Mononuclear cell (primary cell): Measurements from ENCODE around the gene DAB1. TPM values are rescaled to one million over a fixed set of nuclear protein-coding genes. Genes with fewer than 3 reads are reported as not detected.

Source experiments
- H3K27me3 ChIP-seq: 2 replicates; pipeline ENCODE4 v1.6.0; 2011; ENCODE audit warnings: low read length, control low read depth; ENCODE audit not compliant: insufficient read depth
- H3K4me1 ChIP-seq: 2 replicates; pipeline ENCODE4 v1.5.1; 2011; ENCODE audit warnings: mild to moderate bottlenecking, low read length, control low read depth; ENCODE audit not compliant: insufficient read depth
- H3K4me3 ChIP-seq: 2 replicates; pipeline ENCODE4 v1.5.1; 2011; ENCODE audit warnings: mild to moderate bottlenecking, low read length, moderate library complexity
- H3K9me3 ChIP-seq: 2 replicates; pipeline ENCODE4 v1.5.1; 2011; ENCODE audit warnings: low read depth, mild to moderate bottlenecking, control low read depth, low read length
- total RNA-seq: library from RNA; depleted of rRNA; stranded (reverse); fragments of >200 nt; gene quantifications from one replicate; pipeline ENCODE4 v1.2.3, GENCODE V29; 2012

The DAB1 gene
- total RNA-seq, 1 donor = 0.42 TPM

GRCh38 chr1:57064379-57065140 is 359.3 kb downstream of the DAB1 start:
- Histone ChIP-seq H3K4me3 (no peak overlapping the region), H3K27me3 (no peaks in the 10 kb centered on the region), H3K4me1 (no peaks in the 10 kb centered on the region), H3K9me3 (no peaks in the 10 kb centered on the region)

GRCh38 chr1:57063406-57064125 is 360.3 kb downstream of the DAB1 start:
- H3K27me3 ChIP-seq = no peaks in the 10 kb centered on the region

GRCh38 chr1:57061369-57061768 is 362.5 kb downstream of the DAB1 start:
- no peaks in the 10 kb centered on the region for H3K27me3 ChIP-seq
- H3K4me1 ChIP-seq = no peaks in the 10 kb centered on the region
- no peaks in the 10 kb centered on the region for H3K9me3 ChIP-seq
- H3K4me3 ChIP-seq = no peak overlapping the region

More at GRCh38 chr1:57063406-57064125, 360.3 kb downstream of the DAB1 start:
- Histone ChIP-seq H3K4me3 (no peak overlapping the region), H3K4me1 (no peaks in the 10 kb centered on the region), H3K9me3 (no peaks in the 10 kb centered on the region)

GRCh38 chr1:57060451-57060850 is 363.4 kb downstream of the DAB1 start:
- no peaks in the 10 kb centered on the region for H3K9me3 ChIP-seq
- H3K4me1 ChIP-seq = no peaks in the 10 kb centered on the region
- no peak overlapping the region for H3K4me3 ChIP-seq
- no peaks in the 10 kb centered on the region for H3K27me3 ChIP-seq

- Histone ChIP-seq H3K27me3 (no peaks in the 10 kb centered on the region), H3K4me3 (no peak overlapping the region), H3K4me1 (no peaks in the 10 kb centered on the region), H3K9me3 (no peaks in the 10 kb centered on the region)
Measured at GRCh38 chr1:57058652-57059501, 365.0 kb downstream of the DAB1 start.

GRCh38 chr1:57048856-57049255 is 375.0 kb downstream of the DAB1 start:
- no peaks in the 10 kb centered on the region for H3K4me1 ChIP-seq
- H3K9me3 ChIP-seq = no peaks in the 10 kb centered on the region
- no peak overlapping the region for H3K4me3 ChIP-seq
- no peaks in the 10 kb centered on the region for H3K27me3 ChIP-seq

GRCh38 chr1:57046462-57046861 is 377.4 kb downstream of the DAB1 start:
- Histone ChIP-seq H3K9me3 (no peaks in the 10 kb centered on the region), H3K4me1 (no peaks in the 10 kb centered on the region), H3K4me3 (no peak overlapping the region), H3K27me3 (no peaks in the 10 kb centered on the region)

GRCh38 chr1:57041901-57042300 is 382.0 kb downstream of the DAB1 start:
- no peak overlapping the region for H3K4me3 ChIP-seq
- no peaks in the 10 kb centered on the region for H3K9me3 ChIP-seq
- no peaks in the 10 kb centered on the region for H3K27me3 ChIP-seq
- H3K4me1 ChIP-seq = no peaks in the 10 kb centered on the region

GRCh38 chr1:57040811-57041210 is 383.0 kb downstream of the DAB1 start:
- no peaks in the 10 kb centered on the region for H3K4me1 ChIP-seq
- no peaks in the 10 kb centered on the region for H3K9me3 ChIP-seq
- no peaks in the 10 kb centered on the region for H3K27me3 ChIP-seq
- H3K4me3 ChIP-seq = no peak overlapping the region

- H3K27me3 ChIP-seq = no peaks in the 10 kb centered on the region
- no peaks in the 10 kb centered on the region for H3K9me3 ChIP-seq
- H3K4me1 ChIP-seq = no peaks in the 10 kb centered on the region
- H3K4me3 ChIP-seq = no peak overlapping the region
Measured at GRCh38 chr1:57036641-57037579, 386.9 kb downstream of the DAB1 start.

- Histone ChIP-seq H3K27me3 (no peaks in the 10 kb centered on the region), H3K4me3 (no peak overlapping the region)
Measured at GRCh38 chr1:57034713-57035112, 389.1 kb downstream of the DAB1 start.

GRCh38 chr1:57033222-57034001 is 390.4 kb downstream of the DAB1 start:
- Histone ChIP-seq H3K27me3 (no peaks in the 10 kb centered on the region), H3K9me3 (no peaks in the 10 kb centered on the region), H3K4me3 (no peak overlapping the region), H3K4me1 (no peaks in the 10 kb centered on the region)

More at GRCh38 chr1:57034713-57035112, 389.1 kb downstream of the DAB1 start:
- Histone ChIP-seq H3K4me1 (no peaks in the 10 kb centered on the region), H3K9me3 (no peaks in the 10 kb centered on the region)

- no peak overlapping the region for H3K4me3 ChIP-seq
- H3K27me3 ChIP-seq = no peaks in the 10 kb centered on the region
- H3K4me1 ChIP-seq = no peaks in the 10 kb centered on the region
- no peaks in the 10 kb centered on the region for H3K9me3 ChIP-seq
Measured at GRCh38 chr1:57026624-57027354, 397.1 kb downstream of the DAB1 start.
